ENCODE results near the gene CAPN2. TPM values are rescaled to one million over a fixed set of nuclear protein-coding genes. Genes with fewer than 3 reads are reported as not detected.

Gene CAPN2
- total RNA-seq, 1 experiment from 2014 or later: 1,259 TPM

- ATAC-seq (no peak), DNase-seq (no peak)
- no peaks in the 10 kb centered on the region for H3K27me3 ChIP-seq (ENCODE audit: low read length)
- no peaks in the 10 kb centered on the region for H4K20me1 ChIP-seq (ENCODE audit: low read length)
- ChIA-PET CTCF (interaction anchor here (0.6 to 0.7 kb wide), 2 partner anchors 532 to 866 kb away, joined by 3 read pairs; no protein-coding TSS in a partner anchor), POLR2A (ENCODE audit: unreplicated experiment) (no interaction called here)
- no peak overlapping the region for H3K4me2 ChIP-seq (ENCODE audit: low read length)
- TF ChIP-seq EZH2phosphoT487 (IDR thresholded peaks at IDR 0.05; ENCODE audit: borderline replicate concordance, low read length) (no peak), EZH2 (IDR thresholded peaks at IDR 0.05; ENCODE audit: low read length, unreplicated experiment) (no peak), CTCF (conservative IDR thresholded peaks at IDR 0.05; ENCODE audit: low read depth, low read length) (no peak)
- H3K4me3 ChIP-seq (ENCODE audit: low read length): no peak overlapping the region
- BruUV-seq (replicated peaks): no TSS peak
- H3K4me1 ChIP-seq (ENCODE audit: insufficient read depth, low read length): peaks cover 90% of the 10 kb centered on the region
- H3F3A ChIP-seq (ENCODE audit: low read length, unreplicated experiment): peaks cover 10% of the 10 kb centered on the region
- intact Hi-C loops (cut with micrococcal nuclease): no loop called here
- H3K79me2 ChIP-seq (ENCODE audit: low read length): peaks cover 8% of the 10 kb centered on the region; the same call in 1 of the 2 replicates
- H3K9ac ChIP-seq (ENCODE audit: low read length): no peak overlapping the region
- H3K36me3 ChIP-seq (ENCODE audit: low read depth, low read length): no peaks in the 10 kb centered on the region
- H2AFZ ChIP-seq (ENCODE audit: low read length): no peak overlapping the region
- H3K27ac ChIP-seq (ENCODE audit: low read length): no peak overlapping the region
- no peaks in the 10 kb centered on the region for H3K9me2 ChIP-seq (replicated peaks; ENCODE audit: low read length)
- no peaks in the 10 kb centered on the region for H3K9me3 ChIP-seq (ENCODE audit: low read length)
Observed at GRCh38 chr1:223664106-223664505, 48.2 kb upstream of the CAPN2 start.

DNA sequence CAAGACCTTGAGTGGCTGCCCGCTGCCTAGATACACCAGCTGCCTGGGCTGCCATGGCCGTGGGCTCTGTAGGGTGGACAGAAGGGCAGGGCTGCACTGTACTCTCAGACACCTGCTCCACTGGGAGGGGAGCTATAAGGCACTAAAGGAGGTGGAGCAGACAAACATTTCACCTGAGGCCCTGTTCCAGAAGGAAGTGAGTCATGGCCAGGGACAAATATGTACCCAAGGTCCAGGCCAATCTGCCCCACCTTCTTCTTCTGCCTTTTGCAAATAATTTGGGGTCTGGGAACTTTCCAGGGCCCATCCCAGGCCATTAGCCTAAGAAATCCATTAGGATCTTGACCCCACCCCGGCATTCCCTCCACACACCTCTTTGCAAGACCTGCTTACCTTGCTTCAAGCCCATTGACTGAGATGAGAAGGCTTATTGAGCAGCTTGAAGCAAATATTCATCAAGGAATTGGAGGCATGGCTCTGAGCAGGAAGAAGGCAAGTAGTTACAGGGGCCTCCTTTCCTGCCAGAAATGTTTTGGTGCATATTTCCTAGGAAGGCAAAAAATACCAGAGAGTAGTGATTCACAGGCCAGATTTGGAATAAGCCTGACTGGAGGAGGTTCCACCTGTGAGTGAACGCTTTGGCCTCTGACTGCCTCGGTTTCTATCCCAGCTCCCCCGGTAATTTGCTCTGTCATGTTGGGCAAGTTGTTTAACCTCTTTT lies 46.6 kb upstream of the CAPN2 start, which contains the start of gene CAPN8:
Gene CAPN8, minus strand, starts transcription at position 110 of the 721 bp plus-strand sequence. Its CDS starts 55 bp downstream, at position 55.
- Histone ChIP-seq H3K9me3 (ENCODE audit: low read length) (no peaks in the 10 kb centered on the region), H3K9ac (ENCODE audit: low read length) (peak within 1 kb of the TSS; percentile 47), H3K9me2 (replicated peaks; ENCODE audit: low read length) (no peaks in the 10 kb centered on the region), H2AFZ (ENCODE audit: low read length) (peak within 1 kb of the TSS; percentile 1; the same call in 1 of the 2 replicates), H3K36me3 (ENCODE audit: low read depth, low read length) (no peaks in the 10 kb centered on the region), H3K4me2 (ENCODE audit: low read length) (peak within 1 kb of the TSS; percentile 60), H3K4me1 (ENCODE audit: insufficient read depth, low read length) (peaks cover 77% of the 10 kb centered on the region), H3K4me3 (ENCODE audit: low read length) (peak within 1 kb of the TSS; percentile 43; the same call in 1 of the 2 replicates), H3K27ac (ENCODE audit: low read length) (peak within 1 kb of the TSS; percentile 88), H4K20me1 (ENCODE audit: low read length) (no peaks in the 10 kb centered on the region), H3K27me3 (ENCODE audit: low read length) (no peaks in the 10 kb centered on the region), H3F3A (ENCODE audit: low read length, unreplicated experiment) (peaks cover 10% of the 10 kb centered on the region), H3K79me2 (ENCODE audit: low read length) (peaks cover 8% of the 10 kb centered on the region; the same call in 1 of the 2 replicates)
- BruUV-seq (replicated peaks): no TSS peak
- no peak for TF ChIP-seq CTCF (conservative IDR thresholded peaks at IDR 0.05; ENCODE audit: low read depth, low read length)
- no peak for TF ChIP-seq EZH2phosphoT487 (IDR thresholded peaks at IDR 0.05; ENCODE audit: borderline replicate concordance, low read length)
- no peak for TF ChIP-seq EZH2 (IDR thresholded peaks at IDR 0.05; ENCODE audit: low read length, unreplicated experiment)
- intact Hi-C loops (cut with micrococcal nuclease): loop anchor here (1.0 kb wide), 1 partner anchor 11 kb away; no protein-coding TSS in a partner anchor
- ChIA-PET POLR2A (ENCODE audit: unreplicated experiment) (interaction anchor here (0.7 kb wide), 1 partner anchor 536 kb away, joined by 3 read pairs; no protein-coding TSS in a partner anchor), CTCF (interaction anchor here (0.9 to 1.2 kb wide), 2 partner anchors 109 to 532 kb away, joined by 3 to 4 read pairs; no protein-coding TSS in a partner anchor)
- DNase-seq (peak; percentile 96), ATAC-seq (peak; percentile 91)
